Stimulated activated CD8-positive, alpha-beta memory T cell treated with anti-CD3 and anti-CD28 coated beads, Interleukin-7, amount 100 ng/mL, for 1 hour (primary cell): ENCODE measurements around the gene TSPAN9.

Experiments
- DNase-seq, 2 donors: peaks; one replicate each; pipeline ENCODE4 v3.0.0-alpha.2; 2020; ENCODE audit warnings: low read depth in 2 of 2

TSPAN9 gene

DNA sequence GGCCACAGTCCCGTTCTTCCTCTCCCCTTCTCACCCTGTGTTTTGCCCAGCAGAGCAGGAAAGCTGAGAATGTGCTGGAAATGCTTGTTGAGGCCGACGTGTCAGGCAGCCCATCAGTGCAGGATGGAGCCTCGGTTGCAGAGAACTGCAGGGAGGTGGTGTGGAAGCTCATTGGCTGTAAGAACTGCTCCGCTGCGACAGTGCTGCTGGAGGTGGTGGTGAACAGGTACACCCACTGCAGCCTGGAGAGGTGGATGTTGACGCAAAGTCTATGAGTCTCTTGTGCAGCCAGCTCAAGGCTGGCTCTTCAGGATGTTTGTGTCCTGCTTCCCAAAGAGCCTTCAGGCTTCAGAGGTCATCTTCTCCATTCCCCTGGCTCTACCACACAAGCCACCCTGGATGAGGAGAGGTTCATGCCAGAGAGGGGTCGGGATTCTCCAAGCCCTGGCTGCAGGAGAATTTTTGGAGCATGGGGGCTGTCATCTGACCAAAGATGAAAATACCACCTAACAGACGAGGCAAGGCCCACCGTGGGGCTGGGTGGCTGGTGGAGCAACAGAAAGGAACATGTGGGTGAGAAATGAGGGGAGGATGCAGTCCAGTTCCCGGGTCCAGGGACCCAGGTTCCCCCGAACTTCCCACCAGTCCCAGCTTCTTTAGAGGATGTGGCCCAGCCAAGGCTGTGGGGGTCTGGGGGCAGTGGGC is 239.7 kb downstream of the TSPAN9 start:
- DNase-seq, result no peak

- no peak for DNase-seq
Measured at GRCh38 chr12:3317481-3317815, 240.3 kb downstream of the TSPAN9 start.

DNA sequence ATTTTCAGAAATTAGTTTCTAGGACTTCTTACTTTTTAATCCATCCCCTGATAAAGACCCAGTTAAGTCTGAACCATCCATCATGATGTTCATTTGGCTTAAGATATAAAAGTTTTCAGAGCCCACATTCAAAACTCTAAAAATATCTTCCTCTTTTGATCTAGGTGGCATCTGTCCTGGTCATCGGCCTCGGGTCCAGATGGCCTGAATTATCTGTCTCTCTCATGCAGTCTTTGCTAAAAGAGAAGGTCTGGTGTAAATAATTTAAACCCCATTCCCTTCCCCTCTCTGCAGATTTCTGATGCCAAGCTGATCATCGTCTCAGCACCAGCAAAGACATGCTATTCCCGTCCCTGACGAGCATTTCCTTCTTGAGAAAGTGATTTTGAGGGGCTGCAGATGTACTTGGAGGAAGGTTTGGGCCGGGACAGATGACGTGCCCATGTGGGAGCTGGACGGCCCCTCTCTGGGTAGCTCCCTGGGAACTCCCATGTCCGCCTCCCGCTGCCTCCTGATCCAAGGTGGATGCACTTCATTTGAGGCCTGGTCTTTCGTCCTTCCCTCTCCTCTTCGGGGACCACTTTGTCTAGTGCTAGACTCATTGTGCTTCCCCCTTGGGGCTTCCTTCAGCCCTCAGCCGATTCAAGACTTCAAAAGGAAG is 240.8 kb downstream of the TSPAN9 start:
- no peak for DNase-seq

DNA sequence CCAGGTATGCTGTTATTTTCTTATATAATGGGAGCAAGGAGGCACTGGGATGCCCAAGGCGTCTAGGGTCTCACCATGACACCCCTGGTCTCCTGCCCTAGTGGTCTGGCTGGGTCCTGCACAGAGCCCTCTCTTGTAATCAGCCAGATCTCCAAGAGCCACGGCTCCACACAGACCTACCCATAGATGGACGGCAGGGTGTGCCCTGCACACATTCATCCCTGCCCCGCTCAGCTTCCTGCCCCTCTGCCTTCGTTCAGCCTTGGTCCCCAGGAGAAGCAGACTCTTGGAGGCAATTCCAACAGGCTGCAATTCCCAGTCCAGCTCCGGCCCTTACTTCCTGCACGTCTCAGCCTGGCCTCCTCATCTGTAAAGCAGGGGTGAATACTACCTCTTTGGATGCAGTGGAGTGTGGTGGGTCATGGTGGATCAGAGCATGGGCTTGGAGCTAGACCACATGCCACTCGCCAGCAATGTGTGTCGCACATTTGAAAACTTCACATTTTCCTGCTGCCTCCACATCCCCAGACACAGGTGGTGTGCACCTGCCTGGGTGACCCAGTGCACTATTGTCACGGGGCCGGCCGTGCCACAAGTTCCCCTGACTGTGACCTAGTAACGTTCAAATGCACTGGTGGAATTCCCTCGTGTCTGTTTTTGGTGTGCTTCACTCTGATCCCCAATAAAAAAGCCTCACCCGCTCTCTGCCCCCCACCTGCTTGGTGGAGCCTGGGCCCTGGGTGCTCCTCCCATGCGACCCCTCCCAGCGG is 242.7 kb downstream of the TSPAN9 start:
- DNase-seq, result no peak

GRCh38 chr12:3320881-3321509 is 243.8 kb downstream of the TSPAN9 start:
- DNase-seq, result no peak

DNA sequence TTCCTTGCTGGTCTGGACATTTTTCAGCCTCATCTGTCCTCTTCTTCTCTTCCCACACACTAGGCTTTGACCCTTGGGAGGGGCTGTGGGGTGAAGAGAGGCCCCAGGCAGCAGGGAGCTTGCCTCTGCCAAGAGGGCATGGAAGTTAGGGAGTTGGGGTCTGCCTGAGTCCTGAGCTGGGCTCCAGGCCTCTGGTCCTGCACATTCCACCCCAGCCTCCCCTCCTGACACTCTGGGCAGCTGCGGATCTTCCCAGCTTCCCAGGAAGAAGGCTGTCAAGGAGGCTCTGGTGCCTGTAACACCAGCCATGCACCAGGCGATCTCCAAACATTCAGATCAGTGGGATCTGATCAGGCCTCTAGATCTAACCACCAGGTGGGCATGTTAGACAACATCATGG is 244.7 kb downstream of the TSPAN9 start:
- no peak for DNase-seq

DNA sequence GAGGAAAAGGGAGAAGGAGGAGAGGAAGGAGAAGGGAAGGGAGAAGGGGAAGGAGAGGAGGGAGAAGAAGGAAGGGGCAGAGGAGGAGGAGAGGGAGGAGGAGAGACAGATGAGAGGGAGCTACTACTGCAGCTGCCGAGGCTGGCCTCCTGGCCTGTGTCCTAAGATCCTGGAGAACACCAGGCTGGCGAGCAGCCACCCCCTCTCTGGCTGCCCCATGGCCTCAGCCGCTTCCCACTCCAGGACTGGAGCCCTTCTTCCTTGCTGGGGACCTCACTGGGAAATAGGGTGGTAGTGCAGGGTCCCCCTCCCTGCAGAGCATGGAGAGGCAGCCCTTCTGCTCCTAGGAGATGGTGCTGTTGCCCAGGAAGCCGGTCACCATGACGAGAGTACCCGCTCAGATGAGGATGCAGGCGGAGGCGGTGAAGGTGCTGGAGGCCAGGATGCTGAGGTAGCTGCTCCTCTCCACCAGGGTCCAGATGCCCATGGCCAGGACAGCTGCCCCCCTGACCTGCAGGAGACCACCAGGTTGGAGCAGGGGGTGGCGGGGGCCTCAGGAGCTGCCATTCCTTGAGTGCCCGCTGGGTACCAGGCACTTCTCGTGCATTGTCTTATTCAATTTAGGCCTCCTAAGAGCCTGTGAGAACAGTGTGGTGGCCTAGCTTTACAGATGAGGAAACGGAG is 246.0 kb downstream of the TSPAN9 start:
- DNase-seq, result no peak

DNA sequence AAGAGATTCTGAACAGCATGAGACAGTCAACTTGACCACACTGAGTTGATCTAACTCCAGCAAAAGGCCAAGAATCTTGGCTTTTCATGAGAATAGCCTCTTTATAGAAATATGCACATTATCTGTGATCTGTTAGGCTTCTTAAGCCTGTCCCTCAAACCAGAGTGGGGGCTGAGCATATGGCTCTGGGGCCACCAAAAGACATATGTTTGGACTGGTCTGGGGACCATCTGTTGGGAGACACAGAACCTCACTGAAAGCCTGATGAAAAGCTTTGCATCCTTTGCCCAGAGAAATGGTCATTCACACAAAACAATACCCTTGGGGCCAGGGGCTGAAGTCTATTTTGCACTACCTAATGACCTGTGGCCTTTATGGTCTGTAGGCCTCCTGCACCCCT is 248.6 kb downstream of the TSPAN9 start:
- no peak for DNase-seq

GRCh38 chr12:3326156-3326849 is 249.1 kb downstream of the TSPAN9 start:
- no peak for DNase-seq

GRCh38 chr12:3326850-3327780 is 249.9 kb downstream of the TSPAN9 start:
- no peak for DNase-seq

- DNase-seq, result no peak
Measured at GRCh38 chr12:3328081-3328480, 250.9 kb downstream of the TSPAN9 start.

DNA sequence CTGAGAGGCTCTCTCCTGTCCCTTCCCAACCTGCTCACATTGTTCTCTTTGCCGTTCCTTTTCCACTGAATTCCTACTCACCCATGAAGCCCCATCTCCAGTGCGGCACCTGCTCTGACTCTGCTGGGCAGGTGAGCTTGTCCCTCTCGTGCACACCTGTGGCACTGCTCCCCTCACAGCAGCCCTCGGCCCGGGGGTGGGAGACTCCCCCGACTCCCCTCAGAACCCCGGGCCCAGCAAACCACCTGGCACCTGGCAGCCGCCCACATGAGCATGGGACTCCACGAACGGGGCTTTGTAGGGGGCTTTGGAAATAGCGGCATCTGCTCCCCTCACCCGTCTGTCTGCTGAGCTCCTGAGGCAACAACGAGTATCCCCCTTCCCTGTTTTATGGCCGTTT is 251.4 kb downstream of the TSPAN9 start:
- no peak for DNase-seq

DNA sequence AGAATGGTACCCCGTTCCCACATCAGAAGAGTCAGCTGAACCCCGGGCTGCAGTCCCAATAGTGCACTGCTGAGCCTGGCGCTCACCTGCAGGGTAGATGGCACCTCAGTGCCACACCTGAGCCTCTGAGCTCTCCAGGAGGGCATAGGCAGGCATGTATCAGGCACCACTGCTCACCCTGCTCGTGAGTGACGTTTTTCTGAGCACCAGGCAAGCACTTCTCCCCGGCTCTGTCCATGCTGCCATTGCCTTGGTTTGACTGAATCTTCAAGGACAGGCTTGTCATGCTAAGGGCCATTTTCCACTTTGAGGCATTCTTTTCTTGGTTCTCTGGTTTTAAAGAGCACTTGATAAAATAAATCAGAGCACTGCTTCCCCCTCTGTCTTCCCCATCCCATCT is 252.2 kb downstream of the TSPAN9 start:
- DNase-seq, result no peak

- no peak for DNase-seq
Measured at GRCh38 chr12:3330976-3331510, 253.9 kb downstream of the TSPAN9 start.

- no peak for DNase-seq
Measured at GRCh38 chr12:3332188-3332587, 255.0 kb downstream of the TSPAN9 start.

DNA sequence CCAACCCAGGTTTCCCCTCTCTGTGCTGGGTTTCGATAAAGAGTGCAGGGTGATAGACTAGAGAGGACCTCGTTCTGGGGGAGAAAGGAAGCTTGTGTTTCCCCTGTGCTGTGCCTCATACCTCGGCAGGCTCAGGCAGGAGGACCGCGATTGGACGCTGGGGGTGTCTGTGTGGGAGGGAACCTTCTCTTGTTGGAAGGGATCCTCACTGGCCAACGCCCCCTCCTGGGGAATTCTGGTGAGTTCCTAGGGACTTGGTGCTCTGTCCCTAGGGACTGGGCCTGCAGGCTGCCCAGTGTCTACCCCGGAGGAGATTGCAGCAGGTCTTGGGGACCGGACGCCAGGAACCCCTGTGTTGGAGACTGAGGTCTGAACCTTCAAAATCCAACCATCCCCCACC is 256.4 kb downstream of the TSPAN9 start:
- no peak for DNase-seq

DNA sequence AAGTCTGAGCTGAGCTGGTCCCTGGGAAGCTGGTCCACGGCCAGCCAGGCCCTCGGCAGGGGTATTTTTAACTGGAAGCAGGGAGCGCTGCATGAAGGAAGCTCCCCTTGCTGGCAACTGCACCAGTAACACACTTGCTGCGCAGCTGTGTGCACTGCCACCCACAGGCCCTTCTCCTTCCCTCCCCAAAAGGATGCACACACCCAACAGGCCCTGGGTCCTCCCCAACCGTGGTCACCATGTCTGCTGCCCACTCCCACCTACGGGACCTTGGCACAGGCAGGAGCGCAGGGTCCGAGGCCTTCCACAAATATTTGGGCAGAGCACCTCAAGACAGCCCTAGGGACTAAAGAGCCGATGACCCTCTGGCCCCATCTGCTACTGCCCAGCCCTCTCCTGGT is 256.8 kb downstream of the TSPAN9 start:
- DNase-seq, result no peak

GRCh38 chr12:3335078-3335487 is 257.9 kb downstream of the TSPAN9 start:
- no peak for DNase-seq
